Progenitor cell of endocrine pancreas (in vitro differentiated cells): Measurements from ENCODE around the gene AFF2. TPM values are rescaled to one million over a fixed set of nuclear protein-coding genes. Genes with fewer than 3 reads are reported as not detected.

Experiments used
- DNase-seq: peaks from one replicate; pipeline ENCODE4 v3.0.0; 2021; ENCODE audit warnings: low spot score; ENCODE audit not compliant: unreplicated experiment
- H3K27ac Mint-ChIP-seq: 2 replicates; pipeline ENCODE4 v1.8.0; 2021; ENCODE audit warnings: mild to moderate bottlenecking, moderate library complexity, mixed read lengths
- H3K27me3 Mint-ChIP-seq: 2 replicates; pipeline ENCODE4 v1.8.0; 2021; ENCODE audit warnings: mixed read lengths
- H3K36me3 Mint-ChIP-seq: 2 replicates; pipeline ENCODE4 v1.8.0; 2022; ENCODE audit warnings: mixed read lengths; ENCODE audit not compliant: insufficient read depth
- H3K4me1 Mint-ChIP-seq: 2 replicates; pipeline ENCODE4 v1.8.0; 2021; ENCODE audit warnings: low read depth, mixed read lengths
- H3K4me3 Mint-ChIP-seq: 2 replicates; pipeline ENCODE4 v1.8.0; 2021; ENCODE audit warnings: low read depth, mild to moderate bottlenecking, moderate library complexity, mixed read lengths
- H3K9me3 Mint-ChIP-seq: 2 replicates; pipeline ENCODE4 v1.8.0; 2021; ENCODE audit warnings: low read depth, mixed read lengths
- total RNA-seq: library from RNA; stranded (reverse); gene quantifications from 2 replicates; pipeline ENCODE4 v1.2.1, GENCODE V29; 2021
- TF ChIP-seq, protein P1 (sequence below): fragments of 200-600 bp; sonication (generic); IDR thresholded peaks from one replicate; pipeline ENCODE4 v1.5.0; 2021; ENCODE audit warnings: antibody characterized with exemption, mild to moderate bottlenecking; ENCODE audit not compliant: unreplicated experiment

AFF2 gene
- total RNA-seq, 1 donor from 2014 or later = 8.4 TPM

DNA sequence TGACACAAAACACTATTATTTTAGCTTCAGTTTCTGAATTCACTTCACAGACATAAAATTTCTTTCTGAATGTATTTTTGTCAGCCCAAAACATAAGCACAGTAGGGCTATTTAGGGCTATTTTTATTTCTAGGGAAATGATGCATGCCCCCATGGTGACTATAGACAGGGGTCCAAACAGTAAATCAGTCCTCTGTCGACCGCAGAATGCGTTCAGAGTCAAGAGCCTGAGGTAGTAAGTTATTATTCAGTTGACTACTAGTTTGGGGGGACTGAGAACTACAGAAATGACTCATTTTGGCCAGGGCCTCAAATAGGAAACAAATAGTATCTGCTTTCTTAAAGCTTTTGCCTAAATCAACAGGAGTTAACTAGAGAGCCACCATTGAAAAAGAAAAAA is 414.4 kb downstream of the AFF2 start:
- H3K36me3 Mint-ChIP-seq = no peaks in the 10 kb centered on the region
- H3K27me3 Mint-ChIP-seq = no peaks in the 10 kb centered on the region
- H3K4me3 Mint-ChIP-seq = no peak overlapping the region
- no peak overlapping the region for H3K27ac Mint-ChIP-seq
- DNase-seq = no peak
- H3K4me1 Mint-ChIP-seq = peaks cover 2% of the 10 kb centered on the region
- peaks cover 27% of the 10 kb centered on the region for H3K9me3 Mint-ChIP-seq
- TF ChIP-seq, protein P1, sequence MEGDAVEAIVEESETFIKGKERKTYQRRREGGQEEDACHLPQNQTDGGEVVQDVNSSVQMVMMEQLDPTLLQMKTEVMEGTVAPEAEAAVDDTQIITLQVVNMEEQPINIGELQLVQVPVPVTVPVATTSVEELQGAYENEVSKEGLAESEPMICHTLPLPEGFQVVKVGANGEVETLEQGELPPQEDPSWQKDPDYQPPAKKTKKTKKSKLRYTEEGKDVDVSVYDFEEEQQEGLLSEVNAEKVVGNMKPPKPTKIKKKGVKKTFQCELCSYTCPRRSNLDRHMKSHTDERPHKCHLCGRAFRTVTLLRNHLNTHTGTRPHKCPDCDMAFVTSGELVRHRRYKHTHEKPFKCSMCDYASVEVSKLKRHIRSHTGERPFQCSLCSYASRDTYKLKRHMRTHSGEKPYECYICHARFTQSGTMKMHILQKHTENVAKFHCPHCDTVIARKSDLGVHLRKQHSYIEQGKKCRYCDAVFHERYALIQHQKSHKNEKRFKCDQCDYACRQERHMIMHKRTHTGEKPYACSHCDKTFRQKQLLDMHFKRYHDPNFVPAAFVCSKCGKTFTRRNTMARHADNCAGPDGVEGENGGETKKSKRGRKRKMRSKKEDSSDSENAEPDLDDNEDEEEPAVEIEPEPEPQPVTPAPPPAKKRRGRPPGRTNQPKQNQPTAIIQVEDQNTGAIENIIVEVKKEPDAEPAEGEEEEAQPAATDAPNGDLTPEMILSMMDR = no peak

GRCh38 chrX:148915474-148915873 is 415.1 kb downstream of the AFF2 start:
- no peak for DNase-seq
- Mint-ChIP-seq H3K27ac (no peak overlapping the region), H3K4me1 (peaks cover 2% of the 10 kb centered on the region), H3K27me3 (no peaks in the 10 kb centered on the region), H3K9me3 (peaks cover 24% of the 10 kb centered on the region), H3K36me3 (no peaks in the 10 kb centered on the region), H3K4me3 (no peak overlapping the region)
- TF ChIP-seq, protein P1 = no peak

DNA sequence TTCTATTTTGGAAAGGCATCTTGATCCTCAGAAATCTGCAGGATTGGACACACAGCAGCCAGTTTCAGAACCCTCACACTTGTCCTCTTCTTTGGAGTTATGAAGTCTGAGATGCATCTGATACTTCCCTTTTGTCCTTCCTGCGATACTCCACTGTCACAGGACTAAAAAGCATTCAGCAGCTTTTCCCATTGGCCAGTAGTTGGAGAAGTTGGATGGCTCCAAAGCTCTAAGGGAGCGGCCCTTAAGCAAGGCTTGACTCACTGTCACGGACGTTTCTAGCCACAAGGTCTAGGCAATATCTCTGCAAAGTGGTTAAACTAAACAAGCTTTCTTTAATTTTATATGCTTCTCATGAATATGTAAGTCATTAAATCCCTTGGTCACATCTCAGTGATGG is 417.0 kb downstream of the AFF2 start:
- H3K9me3 Mint-ChIP-seq = peaks cover 29% of the 10 kb centered on the region
- TF ChIP-seq, protein P1 = no peak

GRCh38 chrX:148923631-148924030 is 423.2 kb downstream of the AFF2 start:
- Mint-ChIP-seq H3K4me3 (no peak overlapping the region), H3K4me1 (no peaks in the 10 kb centered on the region), H3K27ac (no peak overlapping the region), H3K36me3 (no peaks in the 10 kb centered on the region), H3K9me3 (peaks cover 28% of the 10 kb centered on the region), H3K27me3 (no peaks in the 10 kb centered on the region)
- no peak for DNase-seq
- TF ChIP-seq, protein P1 = no peak

More for the DNA sequence above, 417.0 kb downstream of the AFF2 start:
- Mint-ChIP-seq H3K4me3 (no peak overlapping the region), H3K4me1 (peaks cover 2% of the 10 kb centered on the region), H3K27ac (no peak overlapping the region), H3K36me3 (no peaks in the 10 kb centered on the region), H3K27me3 (no peaks in the 10 kb centered on the region)
- no peak for DNase-seq

DNA sequence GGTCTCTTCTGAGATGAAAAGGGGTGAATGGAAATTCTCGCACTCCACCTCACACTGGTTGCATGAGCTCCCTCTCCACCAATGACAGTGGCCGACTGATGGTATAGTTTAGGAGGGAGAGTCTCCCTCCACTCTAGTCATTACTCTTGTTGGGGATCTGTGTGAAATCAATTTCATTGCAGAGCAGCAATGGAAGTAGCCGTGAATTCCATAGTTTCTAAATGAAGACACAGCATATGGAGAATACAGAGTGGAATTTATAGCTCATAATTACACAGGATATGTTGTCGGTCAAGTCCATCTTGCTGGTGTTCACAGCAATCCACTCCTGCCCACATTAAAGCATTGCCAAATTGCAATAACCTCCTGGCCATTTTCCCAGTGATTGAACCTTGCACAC is 426.0 kb downstream of the AFF2 start:
- Mint-ChIP-seq H3K36me3 (no peaks in the 10 kb centered on the region), H3K27me3 (no peaks in the 10 kb centered on the region), H3K27ac (no peak overlapping the region), H3K9me3 (peaks cover 18% of the 10 kb centered on the region), H3K4me3 (no peak overlapping the region), H3K4me1 (no peaks in the 10 kb centered on the region)
- no peak for DNase-seq
- TF ChIP-seq, protein P1 = no peak
